HepG2 (cell line): ENCODE results near the gene PPP1R9B. TPM values are rescaled to one million over a fixed set of nuclear protein-coding genes. Genes with fewer than 3 reads are reported as not detected.

Experiments
- BCLAF1 ChIP-seq: fragments of 450-650 bp; IDR thresholded peaks from 2 replicates; pipeline ENCODE4 v1.6.1; 2017; ENCODE audit warnings: mild to moderate bottlenecking
- CHD4 ChIP-seq: fragments of 200-600 bp; sonication (generic); IDR thresholded peaks from 2 replicates; pipeline ENCODE4 v1.7.0; 2017; ENCODE audit warnings: mild to moderate bottlenecking, low read length, borderline replicate concordance
- GMEB1 ChIP-seq: sonication (generic); formaldehyde crosslinking; IDR thresholded peaks from 2 replicates; pipeline ENCODE4 v1.5.1; 2020; ENCODE audit warnings: missing genetic modification reagents, mild to moderate bottlenecking, borderline replicate concordance
- MTERF4 ChIP-seq: sonication (generic); formaldehyde crosslinking; IDR thresholded peaks from 2 replicates; pipeline ENCODE4 v1.8.0; 2023; ENCODE audit warnings: mild to moderate bottlenecking, missing genetic modification reagents
- PATZ1 ChIP-seq: sonication (generic); formaldehyde crosslinking; IDR thresholded peaks from 2 replicates; pipeline ENCODE4 v1.4.0; 2020; ENCODE audit warnings: missing genetic modification reagents
- PITX1 ChIP-seq: sonication (generic); formaldehyde crosslinking; IDR thresholded peaks from 2 replicates; pipeline ENCODE4 v1.5.1; 2020; ENCODE audit warnings: mild to moderate bottlenecking, missing genetic modification reagents
- REST ChIP-seq, 2 experiments: IDR thresholded peaks; 2 replicates each; pipeline ENCODE4 v1.6.1; 2011 to 2012; ENCODE audit warnings: low read length in 2 of 2, borderline replicate concordance in 1 of 2, low read depth in 1 of 2, mild to moderate bottlenecking in 1 of 2, moderate library complexity in 1 of 2
- ZBTB20 ChIP-seq: sonication (generic); formaldehyde crosslinking; IDR thresholded peaks from 2 replicates; pipeline ENCODE4 v1.8.1; 2023; ENCODE audit warnings: missing genetic modification reagents, low read depth, mild to moderate bottlenecking, borderline replicate concordance
- ZBTB38 ChIP-seq: sonication (generic); formaldehyde crosslinking; IDR thresholded peaks from 2 replicates; pipeline ENCODE4 v1.5.1; 2020; ENCODE audit warnings: mild to moderate bottlenecking, missing genetic modification reagents
- ZMAT5 ChIP-seq: sonication (generic); formaldehyde crosslinking; IDR thresholded peaks from 2 replicates; pipeline ENCODE4 v1.5.0; 2020; ENCODE audit warnings: mild to moderate bottlenecking, low read depth, missing genetic modification reagents, borderline replicate concordance
- ZNF124 ChIP-seq: sonication (generic); formaldehyde crosslinking; IDR thresholded peaks from 2 replicates; pipeline ENCODE4 v1.4.0; 2020; ENCODE audit warnings: missing genetic modification reagents
- ZNF333 ChIP-seq: sonication (generic); formaldehyde crosslinking; IDR thresholded peaks from 2 replicates; pipeline ENCODE4 v1.4.0; 2020; ENCODE audit warnings: mild to moderate bottlenecking, missing genetic modification reagents, borderline replicate concordance
- ZNF335 ChIP-seq: sonication (generic); formaldehyde crosslinking; IDR thresholded peaks from 2 replicates; pipeline ENCODE4 v1.4.0; 2020; ENCODE audit warnings: missing genetic modification reagents
- ZNF350 ChIP-seq: sonication (generic); formaldehyde crosslinking; IDR thresholded peaks from 2 replicates; pipeline ENCODE4 v1.4.0; 2020; ENCODE audit warnings: mild to moderate bottlenecking, low read depth, missing genetic modification reagents, borderline replicate concordance
- ZSCAN29 ChIP-seq: sonication (generic); formaldehyde crosslinking; conservative IDR thresholded peaks from 2 replicates; pipeline ENCODE4 v1.4.0; 2020; ENCODE audit warnings: mild to moderate bottlenecking, missing genetic modification reagents
- polyA plus RNA-seq, 8 experiments: library from polyadenylated mRNA; depleted of rRNA in 3 of 8; stranded (reverse) in 7 of 8; unstranded in 1 of 8; fragments of >200 nt; fragmentation: Illumina TruSeq in 4 of 8; extraction: Trizol in 4 of 8; gene quantifications; 2 replicates each; pipeline versions ENCODE4 v1.2.1 to v1.2.3, GENCODE V29; 2011 to 2016; ENCODE audit warnings: low read depth in 4 of 8, missing spikeins in 1 of 8, mixed read lengths in 1 of 8; ENCODE audit not compliant: insufficient read depth in 1 of 8
- total RNA-seq, 5 experiments: library from RNA; depleted of rRNA; stranded (reverse); fragments of >200 nt; fragmentation: Illumina TruSeq; extraction: Trizol; gene quantifications; 2 replicates each; pipeline ENCODE4 v1.2.3, GENCODE V29; 2016; ENCODE audit warnings: low read depth in 1 of 5

Gene PPP1R9B
- total and polyA plus RNA-seq, 2 of the 13 experiments (the other 11 are each of a cell fraction or from before 2014, with no cell fraction given), result 9.4 to 15.8 TPM

GRCh38 chr17:50094753-50095619 is 55.5 kb downstream of the PPP1R9B start, which contains the start of gene PDK2 (continued):
- peak; percentile 47; the same call in 1 of the 2 replicates for TF ChIP-seq ZBTB38 (CRISPR knock-in tag)
- TF ChIP-seq PITX1 (CRISPR knock-in tag), result peak; percentile 49; the same call in 1 of the 2 replicates
- no peak; a peak in 1 of 4 replicates for TF ChIP-seq REST (IDR thresholded peaks at IDR 0.05; ENCODE audit: borderline replicate concordance in 1 of 2, low read depth in 1 of 2, low read length in 2 of 2)
- no peak for TF ChIP-seq BCLAF1
- 0 out of 2 replicates have a peak, but pooled peaks have one; percentile 28 for TF ChIP-seq ZBTB20 (CRISPR knock-in tag)
- TF ChIP-seq MTERF4, result no peak
- TF ChIP-seq ZNF333, result no peak; the same call in 1 of the 2 replicates
- TF ChIP-seq PATZ1, result peak; percentile 65
- peak; percentile 67 for TF ChIP-seq ZNF124
- TF ChIP-seq ZSCAN29, result peak; percentile 90
- peak; percentile 82; the same call in 1 of the 2 replicates for TF ChIP-seq ZNF350 (CRISPR knock-in tag)
- TF ChIP-seq CHD4, result peak; percentile 72; the same call in 1 of the 2 replicates
- TF ChIP-seq ZNF335 (CRISPR knock-in tag), result peak; percentile 45; the same call in 1 of the 2 replicates
- peak; percentile 89 for TF ChIP-seq GMEB1 (CRISPR knock-in tag)
- TF ChIP-seq ZMAT5 (CRISPR knock-in tag), result no peak
